Trophoblast cell (in vitro differentiated cells and primary cell): ENCODE data around the gene COL1A1.

ENCODE experiments used
- DNase-seq, 2 donors: peaks; one replicate each; pipeline ENCODE4 v3.0.0-alpha.2; 2016
- H2AFZ ChIP-seq: 2 replicates; pipeline ENCODE4 v1.6.1; 2013; ENCODE audit warnings: low read length, moderate library complexity, mild to moderate bottlenecking; ENCODE audit not compliant: insufficient read depth, poor library complexity
- H2AK5ac ChIP-seq: 2 replicates; pipeline ENCODE4 v1.6.1; 2013; ENCODE audit warnings: mild to moderate bottlenecking, low read length
- H2BK120ac ChIP-seq: 2 replicates; pipeline ENCODE4 v1.6.1; 2013; ENCODE audit warnings: low read length, mild to moderate bottlenecking, moderate library complexity; ENCODE audit not compliant: insufficient read depth, poor library complexity
- H2BK12ac ChIP-seq: 2 replicates; pipeline ENCODE4 v1.6.1; 2013; ENCODE audit warnings: mild to moderate bottlenecking, low read length, moderate library complexity
- H2BK5ac ChIP-seq: 2 replicates; pipeline ENCODE4 v1.6.1; 2013; ENCODE audit warnings: low read length, low read depth, moderate library complexity, mild to moderate bottlenecking; ENCODE audit not compliant: poor library complexity
- H3K14ac ChIP-seq: 2 replicates; pipeline ENCODE4 v1.6.1; 2013; ENCODE audit warnings: mild to moderate bottlenecking, low read length
- H3K18ac ChIP-seq: 2 replicates; pipeline ENCODE4 v1.6.1; 2013; ENCODE audit warnings: mild to moderate bottlenecking, low read length
- H3K23ac ChIP-seq: 2 replicates; pipeline ENCODE4 v1.6.1; 2013; ENCODE audit warnings: low read length
- H3K27ac ChIP-seq: 2 replicates; pipeline ENCODE4 v1.5.1; 2013; ENCODE audit warnings: low read depth, mild to moderate bottlenecking, inconsistent platforms, low read length, moderate library complexity
- H3K27me3 ChIP-seq: 2 replicates; pipeline ENCODE4 v1.6.1; 2013; ENCODE audit warnings: inconsistent platforms, mild to moderate bottlenecking, low read length, moderate library complexity; ENCODE audit not compliant: insufficient read depth
- H3K36me3 ChIP-seq, 2 experiments: 1 replicate in 1 of 2; 2 replicates in 1 of 2; pipeline ENCODE4 v1.6.1; 2013; ENCODE audit warnings: low read length in 2 of 2, mild to moderate bottlenecking in 2 of 2, moderate library complexity in 1 of 2; ENCODE audit not compliant: insufficient read depth in 2 of 2, control insufficient read depth in 1 of 2
- H3K4ac ChIP-seq: 2 replicates; pipeline ENCODE4 v1.6.1; 2013; ENCODE audit warnings: low read depth, mild to moderate bottlenecking, low read length, moderate library complexity
- H3K4me1 ChIP-seq, 2 experiments: 1 replicate in 1 of 2; 2 replicates in 1 of 2; pipeline ENCODE4 v1.6.1; 2013; ENCODE audit warnings: low read length in 2 of 2, mild to moderate bottlenecking in 2 of 2, moderate library complexity in 1 of 2; ENCODE audit not compliant: insufficient read depth in 2 of 2, control insufficient read depth in 1 of 2
- H3K4me2 ChIP-seq: 2 replicates; pipeline ENCODE4 v1.6.1; 2013; ENCODE audit warnings: inconsistent platforms, mild to moderate bottlenecking, low read length, moderate library complexity
- H3K4me3 ChIP-seq: 2 replicates; pipeline ENCODE4 v1.5.1; 2013; ENCODE audit warnings: mild to moderate bottlenecking, low read depth, low read length, inconsistent platforms
- H3K79me1 ChIP-seq: one replicate; pipeline ENCODE4 v1.6.1; 2013; ENCODE audit warnings: low read length
- H3K79me2 ChIP-seq: 2 replicates; pipeline ENCODE4 v1.6.1; 2013; ENCODE audit warnings: low read length, mild to moderate bottlenecking; ENCODE audit not compliant: control insufficient read depth, insufficient read depth, poor library complexity
- H3K9ac ChIP-seq: 2 replicates; pipeline ENCODE4 v1.6.1; 2013; ENCODE audit warnings: mild to moderate bottlenecking, low read length
- H3K9me3 ChIP-seq: 2 replicates; pipeline ENCODE4 v1.6.1; 2013; ENCODE audit warnings: low read depth, mild to moderate bottlenecking, control low read depth, inconsistent platforms, low read length; ENCODE audit not compliant: insufficient read depth
- H4K12ac ChIP-seq: 2 replicates; pipeline ENCODE4 v1.6.1; 2013; ENCODE audit warnings: low read depth, mild to moderate bottlenecking, low read length, moderate library complexity
- H4K8ac ChIP-seq: 2 replicates; pipeline ENCODE4 v1.6.1; 2013; ENCODE audit warnings: low read depth, mild to moderate bottlenecking, low read length, moderate library complexity
- H4K91ac ChIP-seq: one replicate; pipeline ENCODE4 v1.6.1; 2013; ENCODE audit warnings: low read depth, mild to moderate bottlenecking, low read length, moderate library complexity
- WGBS: extraction: QIAGEN DNeasy Blood & Tissue Kit; methylation state at CpG from one replicate; pipeline ENCODE4 v1.1.7; 2013; ENCODE audit warnings: missing lambda C conversion rate; ENCODE audit not compliant: insufficient read length, insufficient coverage; ENCODE audit errors: extremely low coverage; 5-methylcytosine and 5-hydroxymethylcytosine counted together

Gene COL1A1

GRCh38 chr17:50240851-50241250 lies 39.4 kb upstream of the COL1A1 start:
- Histone ChIP-seq H3K79me2 (no peaks in the 10 kb centered on the region), H3K4me3 (no peak overlapping the region), H3K23ac (no peak overlapping the region), H4K12ac (no peak overlapping the region), H4K8ac (no peak overlapping the region), H2BK5ac (no peak overlapping the region), H3K4me2 (no peak overlapping the region), H3K27ac (no peak overlapping the region), H2BK12ac (no peak overlapping the region), H3K79me1 (no peaks in the 10 kb centered on the region), H3K14ac (no peak overlapping the region), H4K91ac (no peak overlapping the region), H2AK5ac (no peak overlapping the region), H3K18ac (no peak overlapping the region), H2BK120ac (no peak overlapping the region), H2AFZ (no peak overlapping the region), H3K9me3 (no peaks in the 10 kb centered on the region), H3K9ac (no peak overlapping the region), H3K4me1 (no peaks in the 10 kb centered on the region), H3K36me3 (no peaks in the 10 kb centered on the region), H3K27me3 (no peaks in the 10 kb centered on the region), H3K4ac (no peak overlapping the region)
- no peak for DNase-seq
- WGBS, result no CpG with 5 or more reads among the region's 1 CpG

GRCh38 chr17:50239937-50240336 lies 38.5 kb upstream of the COL1A1 start:
- H2BK12ac ChIP-seq, result no peak overlapping the region
- no peaks in the 10 kb centered on the region for H3K36me3 ChIP-seq
- H3K4me2 ChIP-seq, result no peak overlapping the region
- H3K79me2 ChIP-seq, result no peaks in the 10 kb centered on the region
- H4K91ac ChIP-seq, result no peak overlapping the region
- no peaks in the 10 kb centered on the region for H3K9me3 ChIP-seq
- WGBS, result no CpG with 5 or more reads among the region's 4 CpGs
- no peak overlapping the region for H3K23ac ChIP-seq
- no peak overlapping the region for H2BK5ac ChIP-seq
- H3K79me1 ChIP-seq, result no peaks in the 10 kb centered on the region
- no peaks in the 10 kb centered on the region for H3K4me1 ChIP-seq
- H3K4ac ChIP-seq, result no peak overlapping the region
- no peak overlapping the region for H2AK5ac ChIP-seq
- no peak for DNase-seq
- no peak overlapping the region for H4K12ac ChIP-seq
- H4K8ac ChIP-seq, result no peak overlapping the region
- no peak overlapping the region for H3K18ac ChIP-seq
- no peak overlapping the region for H3K27ac ChIP-seq
- no peak overlapping the region for H3K14ac ChIP-seq
- no peak overlapping the region for H3K4me3 ChIP-seq
- no peak overlapping the region for H2AFZ ChIP-seq
- no peak overlapping the region for H3K9ac ChIP-seq
- no peaks in the 10 kb centered on the region for H3K27me3 ChIP-seq
- H2BK120ac ChIP-seq, result no peak overlapping the region

GRCh38 chr17:50238601-50239280 lies 37.3 kb upstream of the COL1A1 start:
- H3K14ac ChIP-seq, result no peak overlapping the region
- H4K91ac ChIP-seq, result no peak overlapping the region
- H3K23ac ChIP-seq, result no peak overlapping the region
- H2BK120ac ChIP-seq, result no peak overlapping the region
- no peaks in the 10 kb centered on the region for H3K4me1 ChIP-seq
- no peak overlapping the region for H3K27ac ChIP-seq
- no peak overlapping the region for H2AFZ ChIP-seq
- no peak overlapping the region for H2BK5ac ChIP-seq
- no peaks in the 10 kb centered on the region for H3K36me3 ChIP-seq
- no peak overlapping the region for H4K8ac ChIP-seq
- no peak overlapping the region for H2BK12ac ChIP-seq
- H3K4me3 ChIP-seq, result no peak overlapping the region
- no peaks in the 10 kb centered on the region for H3K27me3 ChIP-seq
- no CpG with 5 or more reads among the region's 9 CpGs for WGBS
- no peak overlapping the region for H3K18ac ChIP-seq
- H3K4ac ChIP-seq, result no peak overlapping the region
- no peak overlapping the region for H3K4me2 ChIP-seq
- no peak for DNase-seq
- H3K9me3 ChIP-seq, result no peaks in the 10 kb centered on the region
- no peaks in the 10 kb centered on the region for H3K79me2 ChIP-seq
- no peaks in the 10 kb centered on the region for H3K79me1 ChIP-seq
- H2AK5ac ChIP-seq, result no peak overlapping the region
- H3K9ac ChIP-seq, result no peak overlapping the region
- no peak overlapping the region for H4K12ac ChIP-seq

- no peak overlapping the region for H3K9ac ChIP-seq
These were observed 36.5 kb upstream of the COL1A1 start for GRCh38 chr17:50237901-50238300.

More at GRCh38 chr17:50237901-50238300, 36.5 kb upstream of the COL1A1 start:
- Histone ChIP-seq H3K4me1 (no peaks in the 10 kb centered on the region), H4K12ac (no peak overlapping the region), H3K14ac (no peak overlapping the region), H3K23ac (no peak overlapping the region), H3K27me3 (no peaks in the 10 kb centered on the region), H3K79me1 (no peaks in the 10 kb centered on the region), H2BK5ac (no peak overlapping the region), H2AK5ac (no peak overlapping the region), H3K4me3 (no peak overlapping the region), H3K4me2 (no peak overlapping the region), H3K18ac (no peak overlapping the region), H3K9me3 (no peaks in the 10 kb centered on the region), H3K4ac (no peak overlapping the region), H4K91ac (no peak overlapping the region), H2AFZ (no peak overlapping the region), H2BK12ac (no peak overlapping the region), H3K36me3 (no peaks in the 10 kb centered on the region), H3K27ac (no peak overlapping the region), H4K8ac (no peak overlapping the region), H2BK120ac (no peak overlapping the region), H3K79me2 (no peaks in the 10 kb centered on the region)
- no peak for DNase-seq
- no CpG with 5 or more reads among the region's 2 CpGs for WGBS
